ENCODE results near the gene SLC47A1.

SLC47A1 gene

GRCh38 chr17:19583871-19584270 is 50.2 kb downstream of the SLC47A1 start:
- TF ChIP-seq CTCF (conservative IDR thresholded peaks at IDR 0.05; ENCODE audit: low read depth, low read length), result no peak
- no peak for DNase-seq (ENCODE audit: low read depth)
- no peak overlapping the region for H3K4me3 ChIP-seq (ENCODE audit: low read depth, low read length)

DNA sequence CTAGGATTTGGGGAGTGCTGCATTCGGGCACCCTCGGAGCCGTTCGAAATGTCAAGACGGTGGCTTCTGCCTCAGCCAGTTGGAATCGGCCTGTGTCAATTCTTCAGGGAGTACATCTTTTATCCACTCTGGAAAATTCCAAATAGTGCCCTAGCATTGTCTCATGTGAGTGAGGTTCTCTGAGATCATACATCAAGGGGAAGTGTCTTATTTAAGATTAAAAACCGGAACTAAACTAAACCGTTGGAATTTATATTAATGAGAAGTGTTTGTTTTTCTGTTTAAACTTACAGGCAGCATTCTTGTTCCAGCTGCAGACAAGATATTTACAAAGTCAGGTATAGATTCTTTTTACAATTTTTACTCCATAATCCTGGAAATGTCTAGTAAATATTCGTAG is 56.8 kb downstream of the SLC47A1 start:
- TF ChIP-seq CTCF (conservative IDR thresholded peaks at IDR 0.05; ENCODE audit: low read depth, low read length), result no peak
- no peak for DNase-seq (ENCODE audit: low read depth)
- no peak overlapping the region for H3K4me3 ChIP-seq (ENCODE audit: low read depth, low read length)

DNA sequence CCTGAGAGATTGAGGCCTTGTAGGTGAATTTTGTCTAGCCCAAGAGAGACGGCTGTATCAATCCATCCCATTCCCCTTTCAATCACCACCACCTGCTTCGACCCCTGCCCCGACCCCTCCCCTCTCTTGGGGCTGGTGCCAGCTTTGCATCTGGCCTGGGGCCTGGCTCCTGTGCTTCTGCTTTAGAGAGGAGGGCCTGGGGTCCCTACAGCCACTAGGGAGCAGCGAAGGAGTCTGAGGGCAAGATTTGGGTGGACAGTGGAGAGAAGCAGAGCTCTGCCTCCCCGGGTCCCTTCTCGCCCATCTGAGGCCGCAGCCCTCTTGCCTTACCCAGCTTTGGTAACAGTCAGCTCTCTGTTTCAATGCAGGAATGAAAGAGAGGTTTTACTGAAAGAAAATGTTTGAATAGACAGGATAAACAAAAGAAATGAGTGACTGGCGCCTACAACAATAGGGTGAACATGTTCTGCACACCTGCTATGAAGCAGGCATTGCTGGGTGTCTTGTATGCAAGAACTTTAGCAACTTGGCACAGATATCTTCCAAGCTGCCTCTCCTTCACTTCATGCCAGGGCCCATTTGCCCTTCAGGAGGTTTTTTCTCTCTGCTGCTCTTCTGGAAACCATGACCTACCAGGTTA is 57.4 kb downstream of the SLC47A1 start:
- no peak for DNase-seq (ENCODE audit: low read depth)

DNA sequence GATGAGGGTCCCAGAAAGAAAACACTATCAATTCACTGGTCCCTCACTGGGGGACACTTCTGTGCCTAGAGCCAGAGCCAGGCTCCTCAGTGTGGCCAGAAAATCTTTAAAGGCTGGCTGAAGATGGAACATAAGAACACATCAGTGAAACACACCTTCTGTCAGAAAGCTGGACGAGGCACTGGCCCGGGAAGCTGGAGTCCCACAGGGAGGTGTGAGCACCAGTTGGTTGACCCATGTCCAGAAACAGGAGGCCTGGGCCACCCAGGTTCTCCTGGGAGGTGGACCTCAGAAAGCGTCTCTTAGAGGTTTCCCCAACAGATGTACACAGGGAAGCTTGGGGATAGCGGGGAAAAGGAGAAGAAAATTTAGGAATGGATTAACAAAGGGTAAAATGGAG is 58.7 kb downstream of the SLC47A1 start:
- no peak overlapping the region for H3K4me3 ChIP-seq (ENCODE audit: low read depth, low read length)

More for the DNA sequence above, 57.4 kb downstream of the SLC47A1 start:
- TF ChIP-seq CTCF (conservative IDR thresholded peaks at IDR 0.05; ENCODE audit: low read depth, low read length), result no peak
- no peak overlapping the region for H3K4me3 ChIP-seq (ENCODE audit: low read depth, low read length)

DNA sequence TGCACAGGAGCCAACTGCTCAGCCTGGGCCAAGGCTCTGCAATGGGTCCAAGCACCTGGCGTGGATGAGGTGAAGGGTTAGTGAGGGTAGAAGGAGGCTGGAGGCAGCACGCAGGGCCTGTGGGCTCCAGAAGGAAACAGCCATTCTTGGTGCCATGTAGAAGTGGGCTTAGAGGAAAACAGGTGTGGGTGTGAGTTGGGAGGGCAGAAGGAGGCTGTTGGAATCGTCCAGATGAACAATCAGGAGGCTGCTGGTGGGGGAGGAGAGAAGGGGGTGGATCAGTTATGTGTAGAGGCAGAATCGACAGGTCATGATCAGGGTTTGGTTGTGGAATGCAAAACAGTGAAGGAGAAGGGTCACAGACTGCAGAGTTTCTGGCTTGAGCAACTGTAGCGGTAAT is 63.2 kb downstream of the SLC47A1 start:
- H3K4me3 ChIP-seq (ENCODE audit: low read depth, low read length), result no peak overlapping the region
- no peak for TF ChIP-seq CTCF (conservative IDR thresholded peaks at IDR 0.05; ENCODE audit: low read depth, low read length)
- no peak for DNase-seq (ENCODE audit: low read depth)

More for the DNA sequence above, 58.7 kb downstream of the SLC47A1 start:
- DNase-seq (ENCODE audit: low read depth), result no peak
- TF ChIP-seq CTCF (conservative IDR thresholded peaks at IDR 0.05; ENCODE audit: low read depth, low read length), result no peak

GRCh38 chr17:19610311-19610710 is 76.7 kb downstream of the SLC47A1 start:
- DNase-seq (ENCODE audit: low read depth), result no peak
- H3K4me3 ChIP-seq (ENCODE audit: low read depth, low read length), result no peak overlapping the region

More at GRCh38 chr17:19610311-19610710, 76.7 kb downstream of the SLC47A1 start:
- TF ChIP-seq CTCF (conservative IDR thresholded peaks at IDR 0.05; ENCODE audit: low read depth, low read length), result no peak

Data from choroid plexus epithelial cell (primary cell).